Measurements from ENCODE around the gene CHRNA4.

Gene CHRNA4

DNA sequence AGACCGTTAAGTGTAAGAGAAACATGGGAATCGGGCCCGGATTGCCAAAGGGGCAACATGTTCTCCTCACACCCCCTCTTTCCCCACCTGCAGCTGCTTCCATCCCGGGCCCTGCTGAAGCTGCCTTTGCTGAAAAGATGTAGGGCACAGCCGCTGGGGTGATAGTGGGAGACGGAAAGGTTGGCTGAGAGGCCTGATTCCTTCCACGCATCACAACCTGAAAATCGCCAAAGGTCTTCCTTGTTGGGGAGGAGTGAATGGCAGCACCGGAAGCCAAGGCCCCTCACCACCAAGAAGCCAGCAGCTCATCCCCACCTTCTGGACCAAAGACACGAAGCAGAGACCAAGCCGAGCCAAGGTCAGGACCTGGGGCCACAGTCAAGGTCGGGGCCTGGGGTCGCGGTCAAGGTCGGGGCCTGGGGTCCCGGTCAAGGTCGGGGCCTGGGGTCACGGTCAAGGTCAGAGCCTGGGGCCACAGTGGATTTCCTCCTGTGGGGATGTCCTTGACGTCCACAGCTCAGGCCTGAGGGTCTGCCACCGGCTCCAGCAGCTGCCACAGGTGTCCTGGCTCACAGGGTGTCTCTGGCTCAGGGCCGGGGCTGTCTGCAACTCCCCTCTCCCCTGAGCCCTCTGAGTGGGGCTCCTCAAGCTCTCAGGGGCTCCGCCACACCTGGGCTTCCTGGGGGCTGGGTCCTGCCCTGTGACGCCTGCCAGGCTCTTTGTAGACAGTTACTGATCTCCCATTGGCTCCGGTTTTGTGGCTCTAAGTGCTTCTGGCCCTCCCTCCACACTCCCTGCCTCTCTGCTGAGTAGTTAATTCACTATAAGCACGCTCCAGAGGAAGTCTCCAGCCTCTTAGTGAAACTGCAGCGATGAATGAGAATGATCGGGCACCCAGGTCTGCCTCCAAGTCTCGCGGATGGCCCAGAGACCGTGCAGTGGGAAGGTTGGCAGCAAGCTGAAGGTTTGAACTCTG lies 5.5 kb upstream of the CHRNA4 start:
- Histone ChIP-seq H4K20me1 (ENCODE audit: insufficient read depth, low read length, poor library complexity, severe bottlenecking) (no peaks in the 10 kb centered on the region), H2AFZ (ENCODE audit: low read length) (no peak overlapping the region), H3K9ac (ENCODE audit: low read depth, low read length, poor library complexity, severe bottlenecking) (no peak overlapping the region), H3K9me3 (ENCODE audit: insufficient read depth, low read depth, low read length) (no peaks in the 10 kb centered on the region), H3K4me1 (ENCODE audit: insufficient read depth, low read length, poor library complexity, severe bottlenecking) (no peaks in the 10 kb centered on the region), H3K36me3 (ENCODE audit: insufficient read depth, low read length) (no peaks in the 10 kb centered on the region), H3K4me3 (ENCODE audit: low read length, poor library complexity, severe bottlenecking) (no peak overlapping the region), H3K9me2 (replicated peaks; ENCODE audit: low read depth, low read length) (no peaks in the 10 kb centered on the region), H3K79me2 (ENCODE audit: insufficient read depth, low read length) (no peaks in the 10 kb centered on the region), H3K27me3 (ENCODE audit: insufficient read depth, low read length, poor library complexity, severe bottlenecking) (no peaks in the 10 kb centered on the region), H3K4me2 (ENCODE audit: low read depth, low read length, poor library complexity, severe bottlenecking) (no peak overlapping the region), H3F3A (ENCODE audit: low read depth) (no peaks in the 10 kb centered on the region)
- no peak for TF ChIP-seq EZH2phosphoT487 (IDR thresholded peaks at IDR 0.05; ENCODE audit: borderline replicate concordance)
- TF ChIP-seq, protein P1, sequence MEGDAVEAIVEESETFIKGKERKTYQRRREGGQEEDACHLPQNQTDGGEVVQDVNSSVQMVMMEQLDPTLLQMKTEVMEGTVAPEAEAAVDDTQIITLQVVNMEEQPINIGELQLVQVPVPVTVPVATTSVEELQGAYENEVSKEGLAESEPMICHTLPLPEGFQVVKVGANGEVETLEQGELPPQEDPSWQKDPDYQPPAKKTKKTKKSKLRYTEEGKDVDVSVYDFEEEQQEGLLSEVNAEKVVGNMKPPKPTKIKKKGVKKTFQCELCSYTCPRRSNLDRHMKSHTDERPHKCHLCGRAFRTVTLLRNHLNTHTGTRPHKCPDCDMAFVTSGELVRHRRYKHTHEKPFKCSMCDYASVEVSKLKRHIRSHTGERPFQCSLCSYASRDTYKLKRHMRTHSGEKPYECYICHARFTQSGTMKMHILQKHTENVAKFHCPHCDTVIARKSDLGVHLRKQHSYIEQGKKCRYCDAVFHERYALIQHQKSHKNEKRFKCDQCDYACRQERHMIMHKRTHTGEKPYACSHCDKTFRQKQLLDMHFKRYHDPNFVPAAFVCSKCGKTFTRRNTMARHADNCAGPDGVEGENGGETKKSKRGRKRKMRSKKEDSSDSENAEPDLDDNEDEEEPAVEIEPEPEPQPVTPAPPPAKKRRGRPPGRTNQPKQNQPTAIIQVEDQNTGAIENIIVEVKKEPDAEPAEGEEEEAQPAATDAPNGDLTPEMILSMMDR (conservative IDR thresholded peaks at IDR 0.05; ENCODE audit: low read length): no peak

DNA sequence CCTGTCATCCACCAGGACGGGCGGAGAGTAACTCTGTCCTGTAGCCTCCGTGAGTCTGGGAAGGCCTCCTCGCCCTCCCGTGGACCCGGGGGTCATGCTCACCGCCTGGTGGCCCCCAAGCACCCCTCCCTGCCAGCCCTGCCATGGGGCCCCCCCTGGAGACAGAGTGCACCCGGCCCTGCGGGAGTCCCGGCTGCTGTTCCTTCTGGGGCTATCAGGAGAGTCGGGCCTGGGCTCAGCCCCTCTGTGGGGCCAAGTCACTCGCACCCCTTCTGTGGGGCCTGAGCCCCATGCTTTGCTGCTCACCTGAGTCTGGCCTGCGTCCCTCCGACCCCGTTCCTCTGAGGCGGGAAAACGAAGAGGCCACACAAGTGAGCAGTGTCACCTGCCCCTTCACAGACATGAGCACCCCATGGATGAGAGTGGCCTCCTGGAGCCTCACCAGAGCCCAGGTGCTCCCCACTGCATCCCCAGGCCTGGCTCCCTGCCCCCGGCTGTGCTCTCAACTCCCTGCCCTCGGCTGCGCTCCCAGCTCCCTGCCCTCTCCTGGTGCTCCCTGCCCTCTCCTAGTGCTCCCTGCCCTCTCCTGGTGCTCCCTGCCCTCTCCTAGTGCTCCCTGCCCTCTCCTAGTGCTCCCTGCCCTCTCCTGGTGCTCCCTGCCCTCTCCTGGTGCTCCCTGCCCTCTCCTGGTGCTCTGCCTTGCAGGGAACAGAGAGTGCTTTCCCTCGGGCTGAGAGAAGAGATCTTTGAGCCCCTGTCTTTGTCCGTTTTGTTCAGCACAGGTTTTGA lies 4.6 kb upstream of the CHRNA4 start:
- Histone ChIP-seq H3K9ac (ENCODE audit: low read depth, low read length, poor library complexity, severe bottlenecking) (no peak overlapping the region), H3K4me3 (ENCODE audit: low read length, poor library complexity, severe bottlenecking) (no peak overlapping the region), H2AFZ (ENCODE audit: low read length) (no peak overlapping the region), H3F3A (ENCODE audit: low read depth) (no peaks in the 10 kb centered on the region), H3K9me2 (replicated peaks; ENCODE audit: low read depth, low read length) (no peaks in the 10 kb centered on the region), H3K4me2 (ENCODE audit: low read depth, low read length, poor library complexity, severe bottlenecking) (no peak overlapping the region), H4K20me1 (ENCODE audit: insufficient read depth, low read length, poor library complexity, severe bottlenecking) (no peaks in the 10 kb centered on the region), H3K4me1 (ENCODE audit: insufficient read depth, low read length, poor library complexity, severe bottlenecking) (no peaks in the 10 kb centered on the region), H3K36me3 (ENCODE audit: insufficient read depth, low read length) (no peaks in the 10 kb centered on the region), H3K79me2 (ENCODE audit: insufficient read depth, low read length) (no peaks in the 10 kb centered on the region), H3K27me3 (ENCODE audit: insufficient read depth, low read length, poor library complexity, severe bottlenecking) (no peaks in the 10 kb centered on the region), H3K9me3 (ENCODE audit: insufficient read depth, low read depth, low read length) (no peaks in the 10 kb centered on the region)
- TF ChIP-seq EZH2phosphoT487 (IDR thresholded peaks at IDR 0.05; ENCODE audit: borderline replicate concordance): no peak
- TF ChIP-seq, protein P1 (conservative IDR thresholded peaks at IDR 0.05; ENCODE audit: low read length): no peak

DNA sequence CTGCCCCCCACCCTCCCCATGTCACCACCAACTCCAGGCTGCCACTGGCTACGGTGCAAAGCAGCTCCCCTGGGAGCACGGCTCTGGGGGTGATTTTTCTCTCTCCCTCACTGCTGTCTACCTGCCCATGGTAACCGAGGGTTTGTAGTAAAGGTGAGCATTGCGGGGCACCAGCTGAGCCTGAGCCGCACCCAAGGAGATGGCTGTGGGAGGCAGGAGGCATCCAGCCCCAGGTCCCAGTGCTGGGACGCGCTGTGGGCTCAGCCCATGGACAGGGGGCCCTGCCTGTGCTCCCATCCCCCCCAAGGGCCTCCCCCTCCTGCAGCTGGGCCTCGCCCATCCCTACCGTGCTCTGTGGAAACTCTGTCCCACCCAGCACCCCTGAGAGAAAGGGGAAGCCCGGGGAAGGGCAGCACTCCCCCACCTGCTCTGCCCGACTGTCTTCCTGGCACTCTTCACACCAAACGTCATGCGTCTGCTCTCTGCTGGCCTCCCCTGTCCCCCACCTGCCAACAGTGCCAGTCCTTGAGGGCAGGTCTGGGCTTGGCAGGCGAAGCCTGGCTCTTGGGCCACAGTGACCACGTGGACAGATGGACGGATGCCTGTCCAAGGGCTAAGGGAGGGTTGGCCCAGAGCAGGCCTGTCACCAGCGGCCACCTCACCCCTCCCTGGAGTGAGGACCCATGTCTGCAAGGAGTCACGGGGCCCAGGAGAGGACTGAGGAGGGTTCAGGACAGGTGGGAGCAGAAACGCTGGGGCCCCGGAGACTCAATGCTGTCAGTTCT lies 3.8 kb upstream of the CHRNA4 start:
- H3K4me2 ChIP-seq (ENCODE audit: low read depth, low read length, poor library complexity, severe bottlenecking): no peak overlapping the region
- H3F3A ChIP-seq (ENCODE audit: low read depth): no peaks in the 10 kb centered on the region
- no peak overlapping the region for H3K4me3 ChIP-seq (ENCODE audit: low read length, poor library complexity, severe bottlenecking)
- TF ChIP-seq, protein P1 (conservative IDR thresholded peaks at IDR 0.05; ENCODE audit: low read length): no peak
- no peak for TF ChIP-seq EZH2phosphoT487 (IDR thresholded peaks at IDR 0.05; ENCODE audit: borderline replicate concordance)
- H4K20me1 ChIP-seq (ENCODE audit: insufficient read depth, low read length, poor library complexity, severe bottlenecking): no peaks in the 10 kb centered on the region
- no peaks in the 10 kb centered on the region for H3K9me2 ChIP-seq (replicated peaks; ENCODE audit: low read depth, low read length)
- no peaks in the 10 kb centered on the region for H3K4me1 ChIP-seq (ENCODE audit: insufficient read depth, low read length, poor library complexity, severe bottlenecking)
- no peaks in the 10 kb centered on the region for H3K9me3 ChIP-seq (ENCODE audit: insufficient read depth, low read depth, low read length)
- no peaks in the 10 kb centered on the region for H3K79me2 ChIP-seq (ENCODE audit: insufficient read depth, low read length)
- H3K36me3 ChIP-seq (ENCODE audit: insufficient read depth, low read length): no peaks in the 10 kb centered on the region
- no peaks in the 10 kb centered on the region for H3K27me3 ChIP-seq (ENCODE audit: insufficient read depth, low read length, poor library complexity, severe bottlenecking)
- H3K9ac ChIP-seq (ENCODE audit: low read depth, low read length, poor library complexity, severe bottlenecking): no peak overlapping the region
- H2AFZ ChIP-seq (ENCODE audit: low read length): no peak overlapping the region

Measured in Loucy (cell line).